Activated CD4-positive, alpha-beta T cell treated with anti-CD3 and anti-CD28 coated beads, Interleukin-2, amount 50 U/mL, for 1 hour (primary cell): ENCODE results near the gene GUCY2D.
"Not testable (repeated sequence)": the region's sequence is repeated elsewhere in the genome, so short reads cannot be mapped to it uniquely, and the experiment has no call there.

ENCODE experiments used
- DNase-seq: peaks from one replicate; pipeline ENCODE4 v3.0.0-alpha.2; 2020

Gene GUCY2D

DNA sequence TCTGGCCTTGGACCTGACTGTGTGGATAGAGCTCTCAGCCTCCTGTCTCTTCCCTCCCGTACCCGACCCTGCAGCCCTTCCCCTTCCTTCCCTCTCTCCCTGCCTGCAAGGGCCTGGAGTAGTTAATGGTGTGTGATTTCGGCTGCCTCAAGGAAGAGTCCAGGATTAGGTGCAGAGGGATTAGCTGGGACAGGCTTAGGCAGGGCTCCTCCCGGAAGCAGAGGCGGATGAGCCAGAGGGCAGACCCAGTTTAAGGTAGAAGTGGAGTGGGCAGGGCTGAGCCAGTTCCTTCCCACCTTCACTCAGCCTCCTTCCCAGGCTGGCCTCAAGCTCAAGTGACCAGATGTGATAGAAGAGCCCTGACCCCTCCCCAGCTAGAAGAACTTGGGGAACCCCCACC, 16.8 kb downstream of the GUCY2D start:
- no peak for DNase-seq

DNA sequence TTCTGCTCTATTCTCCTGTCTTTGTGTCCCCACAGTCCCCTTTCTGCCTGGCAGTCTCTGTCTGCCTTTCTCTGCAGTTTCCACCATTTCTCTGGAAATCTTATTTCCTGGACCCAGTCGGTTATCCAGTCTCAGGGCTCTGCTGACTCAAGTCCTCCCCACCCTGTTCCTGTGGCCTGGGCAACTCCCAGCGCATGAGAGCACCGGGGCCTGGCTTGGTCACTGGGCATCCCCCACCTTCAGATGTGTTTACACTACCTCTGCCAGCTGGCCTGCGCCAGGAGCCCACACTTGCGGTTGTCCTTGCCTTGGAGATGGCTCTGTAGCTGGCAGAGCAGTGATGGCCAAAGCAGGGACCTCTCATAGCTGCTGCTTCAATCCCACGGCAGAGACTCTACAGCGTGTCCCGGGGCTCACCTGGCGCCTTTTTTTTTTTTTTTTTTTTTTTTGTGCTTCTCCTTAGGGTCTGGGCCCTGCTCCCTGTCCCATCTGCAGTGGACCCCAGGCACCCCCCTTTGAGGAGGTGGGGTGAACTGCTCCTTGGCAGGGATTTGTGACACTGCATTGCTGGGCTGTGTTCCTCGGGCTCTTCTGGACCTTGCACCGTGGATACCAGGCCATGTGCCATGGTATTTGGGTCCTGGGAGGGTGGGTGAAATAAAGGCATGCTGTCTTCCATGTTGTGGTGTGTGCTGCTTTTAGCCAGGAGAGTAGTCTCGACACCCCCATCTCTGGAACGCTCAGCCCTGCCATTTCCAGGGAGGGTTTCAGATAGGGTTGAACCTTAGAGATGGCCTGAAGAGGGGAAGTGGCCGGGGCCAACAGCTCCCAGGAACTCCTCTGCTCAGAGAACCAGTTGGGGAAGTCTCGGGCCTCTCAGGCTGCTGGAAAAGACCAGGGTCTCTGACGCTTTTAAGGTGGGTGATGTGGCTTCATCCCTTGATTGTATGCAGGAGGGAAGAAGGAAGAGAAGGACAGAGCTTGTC, 17.5 kb downstream of the GUCY2D start:
- DNase-seq: no peak

DNA sequence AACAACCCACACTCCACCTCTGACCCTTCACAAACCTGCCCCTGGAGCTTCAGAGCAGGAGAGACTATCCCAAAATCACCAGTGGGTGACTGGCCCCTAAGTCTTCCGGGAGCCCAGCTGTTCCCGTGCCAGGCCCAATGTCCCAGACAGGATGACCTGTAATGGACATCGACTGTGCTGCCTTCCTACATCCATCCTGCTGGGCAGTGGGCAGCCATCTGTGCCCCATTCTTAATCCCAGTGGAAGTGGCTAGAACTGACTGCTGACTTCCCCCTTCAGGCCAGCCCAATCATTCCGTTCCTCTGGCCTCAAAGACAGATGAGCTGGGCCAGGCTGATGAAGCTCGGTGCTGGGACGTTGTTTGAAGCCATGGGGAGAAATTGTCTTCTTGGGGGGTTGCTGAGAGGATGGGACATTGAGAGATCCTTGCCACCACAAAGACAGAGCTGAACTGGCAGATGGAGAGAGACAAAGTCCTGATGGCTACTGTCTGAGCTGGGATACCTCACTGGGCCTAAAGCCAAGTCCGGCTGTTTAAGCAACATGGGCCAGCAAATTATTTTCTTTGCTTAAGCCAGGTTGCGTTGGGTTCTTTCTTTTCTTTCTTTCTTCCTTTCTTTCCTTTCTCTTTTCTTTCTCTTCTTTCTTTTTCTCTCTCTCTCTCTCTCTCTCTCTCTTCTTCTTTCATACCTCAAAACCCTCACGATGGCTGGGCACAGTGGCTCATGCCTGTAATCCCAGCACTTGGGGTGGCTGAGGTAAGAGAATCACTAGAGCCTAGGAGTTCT, 18.6 kb downstream of the GUCY2D start:
- DNase-seq: no peak

DNA sequence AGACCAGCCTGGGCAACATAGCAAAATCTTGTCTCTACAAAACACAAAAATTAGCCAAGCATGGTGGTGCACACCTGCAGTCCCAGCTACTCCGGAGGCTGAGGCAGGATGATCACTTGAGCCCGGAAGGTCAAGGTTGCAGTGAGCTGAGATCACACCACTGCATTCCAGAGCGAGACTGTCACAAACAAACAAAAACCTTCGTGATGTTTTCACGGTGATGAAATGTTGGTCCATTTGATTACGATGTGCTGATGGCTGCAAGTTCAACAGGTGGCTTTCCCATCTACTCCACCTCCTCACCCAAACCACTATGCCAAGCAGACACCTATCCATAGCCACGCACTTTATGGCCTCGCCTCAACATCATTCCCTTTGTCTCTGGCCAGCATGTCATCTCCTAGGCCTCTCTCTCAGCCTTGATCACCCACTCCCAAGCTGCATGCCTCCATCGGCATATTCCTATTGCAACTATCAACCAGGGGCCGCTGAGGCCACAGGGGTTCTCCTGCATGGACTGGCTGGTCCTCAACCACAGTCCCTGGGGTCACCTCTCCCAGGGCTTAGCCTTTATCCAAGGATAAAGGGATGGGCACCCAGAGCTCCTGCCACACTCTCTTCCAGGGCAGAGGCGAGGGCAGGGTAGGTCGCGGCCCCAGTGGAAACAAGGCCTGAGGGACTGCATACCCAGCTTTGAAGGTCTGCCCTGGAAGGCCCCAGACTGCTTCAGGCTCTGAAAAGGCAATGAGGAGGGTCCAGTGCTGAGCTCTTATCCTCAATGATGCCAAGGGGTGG, 19.3 kb downstream of the GUCY2D start:
- no peak for DNase-seq

DNA sequence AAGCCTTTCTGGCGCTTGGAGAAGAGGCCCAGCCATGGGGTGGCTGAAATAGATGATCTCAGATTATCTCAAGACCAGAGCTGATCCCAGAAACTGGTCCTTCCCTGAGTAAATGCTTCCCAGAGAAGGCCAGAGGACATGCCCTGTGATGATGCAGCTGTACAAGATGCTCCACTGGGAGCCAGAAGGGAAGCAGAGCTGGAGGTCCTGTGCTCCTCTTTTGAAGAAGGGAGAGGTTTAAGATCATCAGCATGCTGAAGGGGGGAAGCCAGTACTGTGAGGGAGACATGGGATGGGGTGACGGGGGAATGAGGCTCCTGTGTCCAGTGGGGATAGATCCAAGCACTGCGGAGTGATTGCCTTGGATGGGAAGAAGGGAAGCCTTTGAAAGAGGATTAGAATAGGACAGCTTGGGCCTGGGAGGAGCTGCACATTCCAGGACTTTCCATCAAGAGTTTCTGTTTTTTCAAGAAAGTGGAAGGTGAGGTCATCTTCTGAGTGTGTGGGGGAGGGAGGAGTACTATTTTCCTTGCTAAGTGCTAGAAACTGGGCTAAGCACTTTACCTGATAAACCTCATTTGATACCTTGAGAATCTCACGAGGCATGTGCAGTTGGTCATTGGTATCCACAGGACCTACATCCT, 20.1 kb downstream of the GUCY2D start:
- no peak for DNase-seq

DNA sequence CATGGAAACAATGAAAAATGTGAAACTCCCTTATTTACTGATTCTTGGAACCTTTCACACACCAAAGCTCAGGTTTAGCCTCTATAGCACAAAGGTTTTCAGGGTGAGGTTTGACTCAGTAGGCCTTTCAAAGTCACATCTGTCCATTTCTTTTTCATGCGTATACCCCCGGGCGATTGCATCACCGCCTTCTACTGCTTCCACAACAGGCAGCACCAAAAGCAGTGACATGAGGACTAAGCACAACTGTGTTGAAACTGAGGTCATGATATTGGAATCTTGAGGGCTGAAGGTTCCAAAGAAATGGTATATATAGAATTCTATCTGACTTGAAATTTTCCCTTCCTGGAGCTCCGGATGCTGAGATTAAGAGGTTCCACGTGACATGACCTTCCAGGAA, 21.7 kb downstream of the GUCY2D start:
- DNase-seq: not testable (repeated sequence)

DNA sequence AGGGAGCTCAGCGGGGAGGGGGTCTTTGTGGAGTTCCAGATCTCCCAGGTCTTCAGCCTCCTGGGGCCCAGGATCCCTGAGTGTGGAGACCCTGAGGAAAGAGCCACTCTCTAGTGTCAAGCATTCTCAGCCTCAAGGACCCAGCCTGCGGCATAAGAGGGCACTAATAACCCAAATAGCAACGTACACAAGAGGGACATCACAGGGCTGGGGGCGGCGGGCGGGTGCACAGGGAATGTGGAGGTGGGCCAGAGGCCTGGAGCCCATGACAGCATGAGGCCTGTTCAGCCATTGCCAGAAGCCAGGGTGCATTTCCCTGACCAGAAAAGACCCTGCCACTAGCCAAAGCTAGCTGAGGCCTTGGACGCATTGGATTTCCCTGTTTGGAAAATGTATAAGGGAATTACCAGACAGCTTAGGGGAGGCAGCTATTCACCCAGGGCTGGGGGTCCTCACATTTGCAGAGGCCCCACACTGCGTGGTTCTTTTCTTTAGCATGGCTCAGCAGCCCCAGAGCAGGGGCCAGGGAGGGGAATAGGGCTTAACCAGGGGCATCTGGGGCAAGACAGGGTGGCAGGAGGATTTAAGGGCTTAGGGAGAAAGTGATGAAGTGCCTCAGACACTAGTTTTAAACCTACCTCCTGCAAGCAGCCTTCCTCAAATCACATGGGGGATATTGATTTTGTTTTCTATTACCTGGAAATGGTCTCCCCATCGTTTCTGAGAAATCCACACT, 22.9 kb downstream of the GUCY2D start:
- no peak for DNase-seq

DNA sequence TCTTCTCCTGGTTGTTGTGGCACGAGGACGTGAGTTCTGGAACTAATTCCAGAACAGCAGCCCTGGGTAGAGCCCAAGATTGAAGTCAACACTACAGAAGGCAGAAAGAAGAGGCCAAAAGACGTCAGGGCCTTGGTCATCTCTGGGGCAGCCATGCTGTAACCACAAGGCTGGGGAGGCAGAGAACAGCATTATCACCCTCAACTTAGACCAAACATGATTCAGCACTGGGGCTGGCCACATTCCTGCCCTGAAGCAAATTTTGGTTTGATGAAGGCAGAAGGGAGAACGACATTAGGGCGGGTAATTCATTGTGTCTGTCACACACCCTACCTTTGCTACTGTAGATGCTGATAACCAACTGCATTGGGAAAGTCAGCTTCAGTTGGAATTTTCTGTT, 26.7 kb downstream of the GUCY2D start:
- no peak for DNase-seq

DNA sequence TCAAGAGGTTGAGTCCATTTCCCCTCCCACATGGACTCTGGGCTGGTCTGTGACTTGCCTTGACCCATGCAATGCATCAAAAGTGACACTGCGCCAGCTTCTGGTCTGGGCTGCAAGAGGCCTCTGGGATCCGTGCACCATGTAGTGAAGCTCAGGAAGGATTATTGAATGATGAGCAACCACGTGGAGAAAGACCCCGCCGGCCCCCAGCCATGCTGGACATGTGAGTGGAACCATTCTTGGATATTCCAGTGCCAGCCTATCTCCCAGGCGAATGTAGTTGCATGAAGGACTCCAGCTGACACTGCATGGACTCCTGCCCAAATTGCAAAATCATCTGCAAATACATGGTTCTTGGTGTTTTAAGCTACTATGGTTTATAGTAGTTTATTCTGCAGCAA, 28.8 kb downstream of the GUCY2D start:
- DNase-seq: no peak

DNA sequence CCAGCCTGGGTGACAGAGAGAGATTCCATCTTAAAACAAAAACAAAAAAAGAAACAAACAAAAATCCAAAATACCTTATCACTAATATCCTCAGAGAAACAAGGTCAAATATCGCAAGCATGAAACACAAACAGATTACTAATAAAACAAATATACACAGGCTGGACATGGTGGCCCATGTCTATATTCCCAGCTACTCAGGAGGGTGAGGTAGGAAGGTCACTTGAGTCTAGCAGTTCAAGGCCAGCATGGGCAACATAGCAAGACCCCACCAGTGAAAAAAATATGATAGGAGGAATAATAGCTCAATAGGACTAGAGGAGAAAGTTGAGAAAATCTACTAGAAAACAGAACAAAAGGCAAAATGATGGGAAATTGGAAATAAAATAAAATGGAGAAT, 29.5 kb downstream of the GUCY2D start:
- no peak for DNase-seq

DNA sequence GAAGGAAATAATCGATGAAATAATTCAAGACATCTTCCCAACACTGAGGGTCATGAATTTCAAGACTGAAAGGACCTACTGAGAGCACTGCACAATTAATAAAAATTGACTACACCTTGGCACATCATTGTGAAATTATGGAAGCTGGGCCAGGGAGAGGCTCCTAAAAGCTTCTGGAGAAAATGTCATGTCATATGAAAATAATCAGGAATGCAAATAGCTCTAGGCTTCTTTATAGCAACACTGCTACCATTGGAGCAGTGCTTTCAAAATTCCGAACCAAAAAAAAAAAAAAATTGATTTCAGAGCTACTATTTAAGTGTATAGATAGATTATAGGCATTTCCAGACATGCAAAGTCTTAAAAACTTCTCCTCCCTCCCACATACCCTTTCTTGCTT, 30.0 kb downstream of the GUCY2D start:
- no peak for DNase-seq

DNA sequence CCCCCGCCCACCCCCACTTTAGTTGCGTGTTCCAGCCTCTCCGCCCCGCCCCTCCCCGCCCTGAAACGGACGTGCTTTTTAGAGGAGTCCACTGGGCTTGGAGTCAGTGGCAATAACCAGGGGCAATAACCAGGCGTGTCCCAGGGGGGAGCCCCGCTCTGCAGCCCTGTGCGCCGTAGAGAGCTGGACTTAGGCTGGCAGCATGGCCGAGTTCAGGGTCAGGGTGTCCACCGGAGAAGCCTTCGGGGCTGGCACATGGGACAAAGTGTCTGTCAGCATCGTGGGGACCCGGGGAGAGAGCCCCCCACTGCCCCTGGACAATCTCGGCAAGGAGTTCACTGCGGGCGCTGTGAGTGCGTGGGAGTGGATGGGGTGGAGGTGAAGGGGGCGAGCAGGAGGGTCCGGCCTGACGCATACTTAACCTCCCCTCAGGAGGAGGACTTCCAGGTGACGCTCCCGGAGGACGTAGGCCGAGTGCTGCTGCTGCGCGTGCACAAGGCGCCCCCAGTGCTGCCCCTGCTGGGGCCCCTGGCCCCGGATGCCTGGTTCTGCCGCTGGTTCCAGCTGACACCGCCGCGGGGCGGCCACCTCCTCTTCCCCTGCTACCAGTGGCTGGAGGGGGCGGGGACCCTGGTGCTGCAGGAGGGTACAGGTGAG, 36.7 kb downstream of the GUCY2D start, which contains the start of gene ALOX15B:
TSS of gene ALOX15B (plus strand) at position 106 of the 657 bp plus-strand sequence. CDS start at position 203, 97 bp downstream.
- no peak for DNase-seq

DNA sequence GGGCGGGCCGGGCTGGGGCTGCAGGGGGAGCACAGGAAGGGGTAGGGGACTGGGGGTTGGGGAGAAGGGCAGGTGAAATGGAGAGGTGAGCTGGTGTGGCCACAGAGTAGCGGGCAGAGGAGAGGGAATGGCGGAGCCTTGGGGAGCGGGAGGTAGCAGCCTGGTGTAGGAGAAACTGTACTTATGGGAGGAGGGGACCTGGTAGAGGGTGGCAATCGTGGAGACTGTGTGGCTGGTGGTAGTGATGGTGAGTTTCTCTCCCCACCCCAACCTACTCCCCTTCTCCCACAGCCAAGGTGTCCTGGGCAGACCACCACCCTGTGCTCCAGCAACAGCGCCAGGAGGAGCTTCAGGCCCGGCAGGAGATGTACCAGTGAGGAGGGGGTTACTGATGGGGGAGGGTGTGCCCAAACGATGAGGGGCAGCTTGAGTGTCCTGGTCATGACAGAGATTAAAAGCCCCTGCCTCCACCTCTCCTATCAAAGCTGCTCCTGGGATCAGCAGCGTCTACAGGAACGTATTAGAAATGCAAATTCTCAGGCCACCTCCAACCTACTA, 37.3 kb downstream of the GUCY2D start:
- no peak for DNase-seq

DNA sequence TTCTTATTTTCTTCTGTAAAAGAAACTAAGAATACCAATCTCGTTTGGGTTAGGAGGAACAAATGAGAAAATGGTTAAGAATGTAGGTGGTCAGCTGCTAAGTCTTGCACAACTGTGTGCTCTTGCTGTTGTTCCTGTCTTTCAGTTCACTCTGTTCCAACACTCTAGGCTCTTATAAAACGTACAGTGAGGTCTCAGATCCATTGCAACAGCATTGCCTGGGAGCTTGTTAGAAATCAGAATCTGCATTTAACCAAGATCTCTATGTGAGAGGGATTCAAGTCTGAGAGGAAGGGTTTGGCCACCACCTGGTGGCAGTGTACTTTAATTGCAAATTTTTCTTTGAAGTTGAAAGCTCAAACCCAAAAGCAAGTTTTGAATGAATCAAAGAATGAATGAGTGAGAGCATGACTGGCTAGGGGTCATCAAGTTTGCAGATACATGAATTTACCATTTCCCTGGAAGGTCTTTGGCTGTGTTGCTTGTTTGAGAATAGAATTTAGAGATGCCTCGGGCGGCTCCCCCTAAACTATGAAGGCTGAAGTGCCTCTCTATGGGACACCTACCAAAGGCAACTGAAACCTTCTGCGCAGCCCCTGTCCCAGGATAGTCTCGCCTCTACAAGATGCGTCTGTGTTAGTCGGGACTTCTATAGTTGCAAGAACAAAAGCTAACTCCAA, 39.0 kb downstream of the GUCY2D start:
- peak; percentile 29 for DNase-seq

DNA sequence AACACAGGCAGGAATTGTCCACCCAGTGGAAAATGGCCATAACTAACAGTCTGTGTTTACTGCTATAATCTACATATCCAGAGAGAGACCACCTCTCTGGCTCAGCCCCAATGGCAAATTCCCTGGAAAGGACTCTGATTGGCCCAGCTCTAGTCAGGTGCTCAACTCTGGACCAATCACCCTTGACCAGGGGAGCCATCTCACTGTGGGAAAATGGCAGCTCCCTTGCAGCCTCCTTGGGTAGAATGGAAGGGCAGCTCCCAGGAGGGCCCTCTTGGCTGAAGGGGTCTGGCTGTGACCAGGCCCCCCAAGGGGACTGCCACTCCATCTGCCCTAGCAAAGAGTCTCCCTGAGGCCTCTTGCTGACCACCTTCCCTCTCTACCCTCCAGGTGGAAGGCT, 39.6 kb downstream of the GUCY2D start:
- no peak for DNase-seq

DNA sequence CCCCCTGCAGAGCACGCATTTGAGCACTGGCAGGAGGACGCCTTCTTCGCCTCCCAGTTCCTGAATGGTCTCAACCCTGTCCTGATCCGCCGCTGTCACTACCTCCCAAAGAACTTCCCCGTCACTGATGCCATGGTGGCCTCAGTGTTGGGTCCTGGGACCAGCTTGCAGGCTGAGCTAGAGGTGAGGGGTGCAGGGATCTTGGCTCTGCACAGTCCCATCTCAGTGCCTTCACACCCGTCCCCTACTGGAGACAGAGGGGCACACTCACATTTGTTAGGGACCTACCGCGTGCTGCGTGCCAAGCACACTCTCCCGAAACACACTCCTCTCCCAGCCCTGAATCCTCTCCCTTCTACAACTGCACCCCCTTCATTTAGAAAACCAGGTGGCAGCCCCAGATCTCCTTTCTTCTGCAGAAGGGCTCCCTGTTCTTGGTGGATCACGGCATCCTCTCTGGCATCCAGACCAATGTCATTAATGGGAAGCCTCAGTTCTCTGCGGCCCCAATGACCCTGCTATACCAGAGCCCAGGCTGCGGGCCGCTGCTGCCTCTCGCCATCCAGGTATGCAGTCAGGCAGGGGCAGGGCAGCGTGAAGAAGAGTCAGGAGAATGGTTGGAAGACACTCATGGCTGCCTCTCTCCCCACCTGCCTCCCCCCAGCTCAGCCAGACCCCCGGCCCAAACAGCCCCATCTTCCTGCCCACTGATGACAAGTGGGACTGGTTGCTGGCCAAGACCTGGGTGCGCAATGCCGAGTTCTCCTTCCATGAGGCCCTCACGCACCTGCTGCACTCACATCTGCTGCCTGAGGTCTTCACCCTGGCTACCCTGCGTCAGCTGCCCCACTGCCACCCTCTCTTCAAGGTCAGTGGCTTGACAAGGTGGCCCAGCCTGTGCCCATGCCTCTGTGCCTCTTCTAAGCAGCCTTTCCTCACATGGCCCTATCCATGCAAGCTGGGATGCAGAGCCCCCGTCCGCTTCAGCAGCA, 42.7 kb downstream of the GUCY2D start:
- DNase-seq: no peak

DNA sequence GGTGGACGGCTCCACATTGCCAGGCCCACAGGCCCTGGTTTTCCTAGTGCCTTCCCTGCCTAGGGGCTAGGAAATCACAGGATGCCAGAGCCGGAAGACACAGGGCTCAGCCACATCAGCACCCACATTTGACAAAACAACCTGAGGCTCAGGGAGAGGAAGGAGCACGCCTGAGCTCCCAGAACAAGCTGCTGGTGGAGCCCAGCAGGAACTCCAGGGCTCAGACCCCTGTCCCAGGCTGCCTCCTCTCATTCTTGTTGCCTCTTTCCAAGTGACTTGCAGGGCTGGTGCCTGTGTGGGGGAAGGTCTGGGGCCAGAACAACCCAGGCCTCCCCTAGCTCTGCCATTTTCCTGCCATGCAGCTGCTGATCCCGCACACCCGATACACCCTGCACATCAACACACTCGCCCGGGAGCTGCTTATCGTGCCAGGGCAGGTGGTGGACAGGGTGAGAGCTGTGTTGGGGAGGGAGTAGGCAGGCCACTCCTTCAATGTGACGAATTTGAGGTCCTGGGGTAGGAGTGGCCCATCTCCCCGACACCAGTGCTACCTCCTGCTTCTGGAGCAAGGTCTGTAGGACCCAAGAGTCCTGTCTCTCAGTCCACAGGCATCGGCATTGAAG, 44.0 kb downstream of the GUCY2D start:
- no peak for DNase-seq
